ENCODE measurements around the gene ZNF768.
"Not testable (repeated sequence)": the region's sequence is repeated elsewhere in the genome, so short reads cannot be mapped to it uniquely, and the experiment has no call there.

ZNF768 gene

DNA sequence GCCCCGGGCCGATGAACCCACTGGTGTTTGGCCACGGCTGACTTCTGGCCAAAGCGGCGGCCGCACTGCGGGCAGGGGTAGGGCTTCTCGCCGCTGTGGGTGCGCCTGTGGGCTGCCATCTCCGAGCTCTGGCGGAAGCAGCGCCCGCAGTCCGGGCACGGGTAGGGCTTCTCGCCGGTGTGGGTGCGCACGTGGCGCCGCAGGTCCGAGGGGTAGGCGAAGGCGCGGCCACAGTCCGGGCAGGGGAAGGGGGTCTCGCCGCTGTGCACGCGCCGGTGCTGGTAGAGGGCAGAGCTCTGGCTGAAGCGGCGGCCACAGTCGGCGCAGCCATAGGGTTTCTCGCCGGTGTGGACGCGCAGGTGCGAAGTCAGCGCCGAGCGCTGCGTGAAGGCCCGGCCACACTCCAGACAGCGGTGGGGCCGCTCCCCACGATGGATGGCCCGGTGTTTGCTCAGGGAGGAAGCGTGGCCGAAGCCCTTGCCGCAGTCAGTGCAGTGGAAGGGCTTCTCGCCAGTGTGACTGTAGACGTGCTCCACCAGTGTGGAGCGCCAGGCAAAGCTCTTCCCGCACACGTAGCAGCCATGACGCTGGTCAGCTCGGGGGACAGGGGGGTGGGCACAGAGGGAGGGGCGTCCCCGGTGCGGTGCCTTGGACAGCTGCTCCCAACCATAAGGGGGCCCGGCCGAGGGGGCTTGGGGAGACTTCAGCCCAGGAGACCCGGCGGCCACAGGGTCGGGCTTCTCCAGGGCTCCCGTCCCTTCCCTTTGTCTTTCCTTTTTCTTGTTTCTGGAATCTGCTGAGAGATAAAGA, 29.2 kb upstream of the ZNF768 start:
- DNase-seq: no peak

GRCh38 chr16:30554557-30555314, 28.4 kb upstream of the ZNF768 start:
- no peak for DNase-seq

DNA sequence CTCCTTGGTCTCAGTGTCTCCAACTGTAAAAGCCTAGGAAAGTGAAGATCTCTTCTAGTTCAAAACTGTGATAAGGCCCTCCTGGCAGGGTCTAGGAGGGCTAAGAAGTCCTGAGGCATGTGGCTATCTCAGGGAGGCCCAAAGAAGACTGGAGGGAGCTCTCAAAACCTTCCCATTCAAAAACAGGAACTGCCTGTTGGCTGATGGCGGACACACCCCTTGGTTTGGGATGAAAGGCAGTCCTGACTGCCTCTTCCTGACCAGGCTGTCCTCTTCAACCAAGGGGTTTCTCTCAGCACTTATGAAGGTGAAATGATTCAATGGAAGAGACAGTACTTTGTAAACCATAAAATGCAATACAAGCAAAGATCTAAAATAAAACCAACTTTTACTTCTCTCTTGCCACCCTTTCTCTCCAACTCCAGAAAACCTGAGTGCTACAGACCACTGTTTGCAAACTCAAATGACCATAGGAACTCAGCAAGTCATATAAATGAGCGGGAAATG, 27.1 kb upstream of the ZNF768 start:
- DNase-seq: no peak

- no peak for DNase-seq
Measured at GRCh38 chr16:30552956-30553355, 26.6 kb upstream of the ZNF768 start.

DNA sequence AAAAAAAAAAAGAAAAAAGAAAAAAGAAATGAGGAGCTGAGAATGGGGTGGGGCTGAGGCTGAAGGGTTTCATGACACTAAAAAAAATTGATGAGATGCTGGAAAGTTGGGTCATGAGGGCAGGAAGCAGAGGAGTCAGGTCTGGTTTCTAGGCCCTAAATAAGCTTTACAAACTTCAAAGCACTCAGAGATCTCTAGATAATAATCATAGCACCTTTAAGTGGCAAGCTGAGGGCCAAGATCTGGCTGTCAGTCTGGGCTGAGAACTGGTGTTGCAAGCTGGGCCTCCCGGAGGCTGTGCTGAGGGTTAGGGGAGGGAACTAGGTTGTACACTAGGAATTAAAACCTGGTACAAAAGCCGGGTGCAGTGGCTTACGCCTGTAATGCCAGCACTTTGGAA, 25.4 kb upstream of the ZNF768 start:
- no peak for DNase-seq

GRCh38 chr16:30548416-30549253, 22.3 kb upstream of the ZNF768 start:
- no peak for DNase-seq

DNA sequence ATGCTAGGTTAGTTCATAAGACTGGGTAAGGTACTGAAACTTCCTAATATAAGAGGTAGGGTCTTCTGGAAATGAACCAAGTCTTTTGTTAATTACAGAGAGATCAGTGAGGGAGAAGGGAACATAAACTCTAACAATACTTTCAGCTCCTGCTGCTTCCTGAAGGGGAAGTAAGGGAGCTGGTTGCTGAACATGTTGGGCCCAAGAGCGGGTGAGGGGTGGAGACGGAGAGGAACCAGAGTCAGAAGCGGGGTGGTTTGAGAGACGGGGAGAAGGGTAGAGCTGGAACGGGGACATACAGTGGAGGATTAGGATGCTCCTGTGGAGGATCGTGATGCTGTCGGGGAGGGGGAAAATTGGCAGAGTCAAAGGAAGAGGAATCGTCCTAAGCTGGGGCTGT, 19.7 kb upstream of the ZNF768 start:
- no peak for DNase-seq

DNA sequence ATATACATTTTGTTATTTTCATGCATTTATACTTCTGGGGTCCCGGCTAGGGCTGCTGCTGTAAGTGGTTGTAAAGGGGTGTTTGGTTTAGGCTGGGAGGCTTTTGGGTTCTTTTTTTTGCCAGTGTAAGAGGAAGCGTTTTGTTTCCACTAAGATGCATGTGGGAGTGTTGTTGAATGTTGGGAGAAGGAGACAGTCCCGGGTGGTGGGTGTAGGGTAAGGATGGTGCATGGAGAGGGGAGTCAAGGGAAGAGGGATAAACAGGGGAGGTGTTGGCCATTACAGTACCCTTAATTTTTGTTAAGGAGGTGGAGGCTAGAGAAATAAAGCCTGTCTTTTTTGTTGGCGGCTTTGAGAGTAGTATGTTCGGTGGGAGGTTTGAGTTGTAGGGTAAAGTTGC, 16.7 kb upstream of the ZNF768 start:
- DNase-seq: no peak

GRCh38 chr16:30541502-30542329, 15.3 kb upstream of the ZNF768 start:
- DNase-seq: no peak

GRCh38 chr16:30540916-30541464, 14.6 kb upstream of the ZNF768 start:
- DNase-seq: not testable (repeated sequence)

GRCh38 chr16:30539986-30540526, 13.7 kb upstream of the ZNF768 start:
- DNase-seq: not testable (repeated sequence)

DNA sequence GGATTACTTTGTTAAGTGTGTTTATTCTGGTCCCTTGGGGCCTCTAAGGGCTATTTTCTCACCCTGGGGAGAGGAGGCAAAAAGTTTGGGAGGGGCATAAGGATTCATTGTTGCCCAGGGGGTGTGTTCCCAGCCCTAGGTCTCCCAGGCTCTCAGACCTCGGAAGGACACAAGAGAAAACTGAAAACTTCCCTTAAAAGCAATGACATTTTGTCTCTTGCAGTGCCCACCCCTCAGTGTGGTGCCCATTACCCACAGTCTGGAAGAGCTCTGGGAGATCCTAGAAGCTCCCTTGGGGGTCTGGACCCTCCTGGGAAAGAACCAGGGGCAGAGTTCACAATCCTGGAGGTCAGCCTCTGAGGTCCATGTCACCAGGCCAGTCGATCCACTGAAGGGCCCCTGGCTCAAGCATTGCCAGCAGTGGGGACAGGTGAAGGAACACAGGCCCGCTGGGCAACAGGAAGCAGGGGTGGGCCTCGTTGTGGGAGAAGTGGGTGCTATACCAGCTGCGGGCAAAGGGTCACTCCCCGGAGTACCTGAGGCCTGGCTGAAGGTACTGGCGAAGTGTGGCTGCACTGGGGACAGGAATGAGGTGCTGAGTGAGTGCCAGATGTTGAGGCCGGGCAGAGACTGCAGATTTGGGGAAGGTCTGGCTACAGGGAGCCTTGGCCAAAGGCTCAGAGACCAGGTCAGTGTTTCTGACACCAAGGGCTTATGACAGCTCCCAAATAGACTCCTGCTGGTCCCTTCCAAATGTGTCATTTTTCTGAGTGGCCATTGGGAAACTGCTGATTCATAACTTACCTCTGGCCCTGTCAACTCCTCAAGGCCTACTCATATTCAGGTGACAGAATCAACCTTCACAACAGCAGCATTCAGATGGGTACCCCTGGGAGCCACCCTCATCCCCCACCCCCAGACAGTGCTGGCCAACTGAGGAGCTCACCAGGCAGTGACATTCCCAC, 12.9 kb upstream of the ZNF768 start:
- no peak for DNase-seq

- not testable (repeated sequence) for DNase-seq
Measured at GRCh38 chr16:30536391-30537024, 10.1 kb upstream of the ZNF768 start.

- DNase-seq: peak; percentile 83
Measured at GRCh38 chr16:30535777-30536190, 9.4 kb upstream of the ZNF768 start.

- peak; percentile 41 for DNase-seq
Measured at GRCh38 chr16:30535106-30535776, 8.9 kb upstream of the ZNF768 start.

DNA sequence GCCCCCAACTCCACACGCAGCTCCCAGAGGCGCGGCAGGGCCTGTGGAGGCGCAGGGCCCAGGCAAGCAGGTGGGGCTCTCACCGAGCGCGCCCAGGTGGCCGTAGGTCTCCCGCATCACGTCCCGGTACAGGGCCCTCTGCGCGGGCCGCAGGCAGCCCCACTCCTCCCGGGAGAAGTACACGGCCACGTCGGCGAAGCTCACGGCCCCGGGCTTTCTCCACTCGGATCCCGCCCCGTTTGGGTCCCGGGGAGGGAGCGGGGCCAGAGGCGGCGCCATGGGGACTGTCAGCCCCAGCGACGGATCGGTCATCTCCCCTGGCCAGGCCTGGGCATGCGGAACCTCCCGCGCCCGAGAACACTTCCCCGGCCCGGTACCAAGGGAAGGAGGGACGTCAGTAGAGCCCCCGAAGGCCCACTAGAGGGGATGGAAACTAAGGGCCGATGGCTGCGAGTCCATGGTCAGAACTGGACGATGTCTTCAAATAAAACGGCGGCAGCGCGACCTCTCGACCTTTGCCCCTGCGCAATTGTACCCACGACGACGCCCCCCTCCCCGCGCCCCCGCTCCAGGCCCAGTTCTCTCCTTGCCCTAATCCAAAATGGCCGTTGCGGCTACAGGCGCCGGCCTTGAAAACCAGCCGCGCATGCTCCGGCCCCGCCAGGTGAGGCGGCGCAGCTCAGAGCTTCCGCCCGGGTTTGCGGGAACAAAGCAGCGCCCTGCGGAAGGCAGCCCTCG, 8.2 kb upstream of the ZNF768 start, which contains the start of gene ZNF747:
Gene ZNF747, minus strand, starts transcription at position 491 of the 738 bp plus-strand sequence. Its CDS starts 179 bp downstream, at position 312.
- peak; percentile 89 for DNase-seq

DNA sequence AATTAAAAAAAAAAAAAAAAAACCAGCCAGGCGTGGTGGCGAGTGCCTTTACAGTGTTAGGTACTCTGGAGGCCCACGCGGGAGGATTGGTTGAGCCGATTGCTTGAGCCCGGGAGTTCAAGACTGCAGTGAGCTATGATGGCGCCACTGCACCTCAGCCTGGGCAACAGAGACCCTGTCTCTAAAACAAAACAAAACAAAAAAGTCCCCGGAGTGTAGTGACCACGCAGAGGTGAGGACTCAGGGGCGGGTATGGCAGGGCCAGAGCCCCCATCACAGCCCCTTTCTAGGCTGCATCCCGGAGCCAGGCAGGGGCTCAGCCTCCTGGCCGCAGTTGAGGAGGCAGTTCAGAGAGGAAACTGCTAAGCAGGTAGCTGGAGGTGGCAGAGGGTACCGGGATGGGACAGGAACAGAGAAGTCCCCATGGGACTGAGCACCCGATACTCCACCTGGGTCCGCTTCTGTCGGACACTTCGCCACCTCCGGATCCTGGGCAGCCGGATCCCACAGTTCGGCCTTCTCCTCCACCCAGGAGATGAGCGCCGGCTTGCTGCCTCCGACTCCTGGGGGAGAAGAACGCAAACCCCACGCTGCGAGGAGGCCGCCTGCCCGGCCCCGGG, 7.5 kb upstream of the ZNF768 start:
- DNase-seq: peak; percentile 21

GRCh38 chr16:30533146-30533522, 6.8 kb upstream of the ZNF768 start:
- DNase-seq: peak; percentile 46

Measured in NCI-H82 (cell line).